HEK293 (cell line): ENCODE results near the gene FHAD1.

Source experiments
- CTCF ChIA-PET: fragments of 350-600 bp; formaldehyde crosslinking; extraction: SDS; loops from one replicate; lab custom pipeline; 2021; ENCODE audit warnings: antibody characterized with exemption; lab: Yijun Ruan, JAX
- POLR2A ChIA-PET: fragments of 300-600 bp; formaldehyde crosslinking; extraction: SDS; loops from one replicate; lab custom pipeline; 2020; ENCODE audit warnings: antibody characterized with exemption, inconsistent platforms; lab: Yijun Ruan, JAX
- H3K27ac ChIP-seq: fragments of 200-500 bp; sonication (Bioruptor generic); 2 replicates; pipeline ENCODE4 v1.5.1; 2014; ENCODE audit warnings: low read depth, low read length, control low read depth, inconsistent platforms; ENCODE audit errors: extremely low read depth
- H3K36me3 ChIP-seq, 2 experiments: fragments of 200-500 bp in 1 of 2; sonication (Bioruptor generic) in 1 of 2; 1 replicate in 1 of 2; 2 replicates in 1 of 2; pipeline ENCODE4 v1.5.1; 2014 to 2017; ENCODE audit warnings: inconsistent platforms in 2 of 2, low read length in 2 of 2; ENCODE audit not compliant: control insufficient read depth in 2 of 2, insufficient read depth in 1 of 2
- H3K4me1 ChIP-seq: fragments of 200-500 bp; sonication (Bioruptor generic); 2 replicates; pipeline ENCODE4 v1.5.1; 2014; ENCODE audit warnings: mild to moderate bottlenecking, low read length, inconsistent platforms; ENCODE audit not compliant: control insufficient read depth, insufficient read depth
- H3K4me3 ChIP-seq: 2 replicates; pipeline ENCODE4 v1.5.1; 2011; ENCODE audit warnings: low read depth, mild to moderate bottlenecking, control low read depth, low read length, moderate library complexity
- H3K9me3 ChIP-seq: fragments of 200-500 bp; sonication (Bioruptor generic); 2 replicates; pipeline ENCODE4 v1.5.1; 2014; ENCODE audit warnings: low read depth, low read length, inconsistent platforms; ENCODE audit not compliant: control insufficient read depth, insufficient read depth
- CTCF ChIP-seq: fragments of 450-650 bp; formaldehyde crosslinking; IDR thresholded peaks from 2 replicates; pipeline ENCODE4 v1.5.1; 2016; ENCODE audit warnings: missing biosample characterization, missing genetic modification characterization
- HOXC10 ChIP-seq: sonication (generic); formaldehyde crosslinking; IDR thresholded peaks from 2 replicates; pipeline ENCODE4 v1.8.1; 2023; ENCODE audit warnings: mild to moderate bottlenecking, missing genetic modification reagents
- KLF17 ChIP-seq: fragments of 450-650 bp; formaldehyde crosslinking; IDR thresholded peaks from 2 replicates; pipeline ENCODE4 v1.5.1; 2016; ENCODE audit warnings: missing biosample characterization, missing genetic modification characterization
- MEIS1 ChIP-seq: sonication (generic); formaldehyde crosslinking; IDR thresholded peaks from 2 replicates; pipeline ENCODE4 v1.8.1; 2022; ENCODE audit warnings: missing genetic modification reagents, mild to moderate bottlenecking, borderline replicate concordance
- REPIN1 ChIP-seq: fragments of 450-650 bp; formaldehyde crosslinking; IDR thresholded peaks from 2 replicates; pipeline ENCODE4 v1.5.1; 2017; ENCODE audit warnings: missing biosample characterization, missing genetic modification characterization, low read depth
- SP3 ChIP-seq: fragments of 450-650 bp; formaldehyde crosslinking; IDR thresholded peaks from 2 replicates; pipeline ENCODE4 v1.5.1; 2016; ENCODE audit warnings: missing biosample characterization, missing genetic modification characterization
- ZBTB1 ChIP-seq: fragments of 450-650 bp; formaldehyde crosslinking; IDR thresholded peaks from 2 replicates; pipeline ENCODE4 v1.5.1; 2016; ENCODE audit warnings: missing biosample characterization, missing genetic modification characterization
- ZNF10 ChIP-seq: fragments of 450-650 bp; formaldehyde crosslinking; IDR thresholded peaks from 2 replicates; pipeline ENCODE4 v1.5.1; 2017; ENCODE audit warnings: missing biosample characterization, missing genetic modification characterization
- ZNF121 ChIP-seq: fragments of 450-650 bp; formaldehyde crosslinking; IDR thresholded peaks from 2 replicates; pipeline ENCODE4 v1.5.1; 2016; ENCODE audit warnings: missing biosample characterization, missing genetic modification characterization
- ZNF140 ChIP-seq: fragments of 450-650 bp; formaldehyde crosslinking; IDR thresholded peaks from 2 replicates; pipeline ENCODE4 v1.5.1; 2016; ENCODE audit warnings: missing biosample characterization, missing genetic modification characterization
- ZNF18 ChIP-seq: fragments of 450-650 bp; formaldehyde crosslinking; IDR thresholded peaks from 2 replicates; pipeline ENCODE4 v1.5.1; 2016; ENCODE audit warnings: missing biosample characterization, missing genetic modification characterization
- ZNF239 ChIP-seq: fragments of 450-650 bp; formaldehyde crosslinking; IDR thresholded peaks from 2 replicates; pipeline ENCODE4 v1.5.1; 2016; ENCODE audit warnings: missing biosample characterization, missing genetic modification characterization
- ZNF24 ChIP-seq: fragments of 450-650 bp; formaldehyde crosslinking; IDR thresholded peaks from 2 replicates; pipeline ENCODE4 v1.5.1; 2016; ENCODE audit warnings: missing biosample characterization, missing genetic modification characterization
- ZNF274 ChIP-seq, 2 experiments: fragments of 200-500 bp in 1 of 2; fragments of 450-650 bp in 1 of 2; sonication (Bioruptor generic) in 1 of 2; formaldehyde crosslinking in 1 of 2; IDR thresholded peaks; 2 replicates each; pipeline versions ENCODE4 v1.5.1 to v1.6.1; 2014 to 2016; ENCODE audit warnings: borderline replicate concordance in 1 of 2, inconsistent platforms in 1 of 2, low read length in 1 of 2, missing biosample characterization in 1 of 2, missing genetic modification characterization in 1 of 2
- ZNF280C ChIP-seq: fragments of 450-650 bp; formaldehyde crosslinking; IDR thresholded peaks from 2 replicates; pipeline ENCODE4 v1.5.1; 2016; ENCODE audit warnings: missing biosample characterization, missing genetic modification characterization
- ZNF311 ChIP-seq: fragments of 450-650 bp; formaldehyde crosslinking; IDR thresholded peaks from 2 replicates; pipeline ENCODE4 v1.5.1; 2017; ENCODE audit warnings: missing biosample characterization, missing genetic modification characterization, borderline replicate concordance
- ZNF398 ChIP-seq: fragments of 450-650 bp; formaldehyde crosslinking; IDR thresholded peaks from 2 replicates; pipeline ENCODE4 v1.5.1; 2017; ENCODE audit warnings: missing biosample characterization, missing genetic modification characterization
- ZNF433 ChIP-seq: fragments of 450-650 bp; formaldehyde crosslinking; IDR thresholded peaks from 2 replicates; pipeline ENCODE4 v1.5.1; 2016; ENCODE audit warnings: missing biosample characterization, missing genetic modification characterization, low read depth
- ZNF623 ChIP-seq: fragments of 450-650 bp; formaldehyde crosslinking; IDR thresholded peaks from 2 replicates; pipeline ENCODE4 v1.5.1; 2016; ENCODE audit warnings: missing biosample characterization, missing genetic modification characterization
- ZNF624 ChIP-seq: fragments of 450-650 bp; formaldehyde crosslinking; IDR thresholded peaks from 2 replicates; pipeline ENCODE4 v1.5.1; 2017; ENCODE audit warnings: missing biosample characterization, missing genetic modification characterization
- ZNF701 ChIP-seq: fragments of 450-650 bp; formaldehyde crosslinking; IDR thresholded peaks from 2 replicates; pipeline ENCODE4 v1.5.1; 2016; ENCODE audit warnings: missing biosample characterization, missing genetic modification characterization
- ZNF747 ChIP-seq: fragments of 450-650 bp; formaldehyde crosslinking; IDR thresholded peaks from 2 replicates; pipeline ENCODE4 v1.5.1; 2016; ENCODE audit warnings: missing biosample characterization, missing genetic modification characterization
- ZNF777 ChIP-seq: fragments of 450-650 bp; formaldehyde crosslinking; IDR thresholded peaks from 2 replicates; pipeline ENCODE4 v1.5.1; 2017; ENCODE audit warnings: missing biosample characterization, missing genetic modification characterization, borderline replicate concordance
- ZNF843 ChIP-seq: fragments of 450-650 bp; formaldehyde crosslinking; IDR thresholded peaks from 2 replicates; pipeline ENCODE4 v1.5.1; 2016; ENCODE audit warnings: missing biosample characterization, missing genetic modification characterization

FHAD1 gene

GRCh38 chr1:15238789-15239188 is 8.2 kb upstream of the FHAD1 start:
- CTCF ChIA-PET = interaction anchor here (0.6 to 1.4 kb wide), 2 partner anchors 86 to 297 kb away, joined by 4 to 5 read pairs; no protein-coding TSS in a partner anchor
- TF ChIP-seq ZNF398 (tag by site-specific recombination) (no peak), ZNF843 (tag by site-specific recombination) (no peak), ZNF311 (tag by site-specific recombination) (no peak), ZNF10 (tag by site-specific recombination) (no peak), ZNF121 (tag by site-specific recombination) (no peak), ZNF280C (tag by site-specific recombination) (no peak), ZNF140 (no peak), ZNF18 (no peak)
- Histone ChIP-seq H3K4me1 (no peaks in the 10 kb centered on the region), H3K4me3 (no peak overlapping the region), H3K36me3 (no peaks in the 10 kb centered on the region), H3K27ac (no peak overlapping the region), H3K9me3 (no peaks in the 10 kb centered on the region)
- POLR2A ChIA-PET = no interaction called here

GRCh38 chr1:15242766-15243165 is 4.3 kb upstream of the FHAD1 start:
- no peaks in the 10 kb centered on the region for H3K36me3 ChIP-seq
- ChIA-PET POLR2A (no interaction called here), CTCF (interaction anchor here (0.6 kb wide), 1 partner anchor 20 kb away, joined by 4 read pairs; no protein-coding TSS in a partner anchor)
- TF ChIP-seq ZNF777 (tag by site-specific recombination) = no peak
- no peak for TF ChIP-seq REPIN1
- TF ChIP-seq ZNF274 (IDR thresholded peaks at IDR 0.05; ENCODE audit: low read length) = no peak
- TF ChIP-seq ZNF274 (tag by site-specific recombination; IDR thresholded peaks at IDR 0.05; ENCODE audit: borderline replicate concordance) = no peak
- no peak for TF ChIP-seq KLF17 (tag by site-specific recombination)
- no peak for TF ChIP-seq MEIS1
- no peak for TF ChIP-seq ZNF24 (tag by site-specific recombination)
- no peak for TF ChIP-seq ZBTB1 (tag by site-specific recombination)
- TF ChIP-seq ZNF239 (tag by site-specific recombination) = no peak
- no peak for TF ChIP-seq SP3 (tag by site-specific recombination)
- no peak for TF ChIP-seq ZNF747
- TF ChIP-seq ZNF623 (tag by site-specific recombination) = no peak
- TF ChIP-seq CTCF (tag by site-specific recombination) = no peak
- TF ChIP-seq HOXC10 (CRISPR knock-in tag) = no peak
- no peak for TF ChIP-seq ZNF280C (tag by site-specific recombination)
- no peak for TF ChIP-seq ZNF701 (tag by site-specific recombination)
- TF ChIP-seq ZNF624 (tag by site-specific recombination) = no peak
- TF ChIP-seq ZNF433 = no peak

More at GRCh38 chr1:15242766-15243165, 4.3 kb upstream of the FHAD1 start:
- Histone ChIP-seq H3K27ac (no peak overlapping the region), H3K4me1 (no peaks in the 10 kb centered on the region), H3K4me3 (no peak overlapping the region), H3K9me3 (no peaks in the 10 kb centered on the region)
